Fibroblast of mammary gland (primary cell): Measurements from ENCODE around the gene LAMA3.
A peak's percentile ranks its signal among the peaks of the same experiment; 100 is the strongest.

Source experiments
- DNase-seq: peaks from one replicate; pipeline ENCODE4 v3.0.0-alpha.2; 2010; ENCODE audit warnings: low read depth
- H3K4me3 ChIP-seq: 2 replicates; pipeline ENCODE4 v1.5.1; 2011; ENCODE audit warnings: low read depth, mild to moderate bottlenecking, low read length, moderate library complexity; ENCODE audit not compliant: control insufficient read depth
- TF ChIP-seq, protein P1 (sequence below): conservative IDR thresholded peaks from 2 replicates; pipeline ENCODE4 v1.5.1; 2011; ENCODE audit warnings: low read depth, low read length, inconsistent platforms; ENCODE audit not compliant: control insufficient read depth, insufficient read depth

The LAMA3 gene

DNA sequence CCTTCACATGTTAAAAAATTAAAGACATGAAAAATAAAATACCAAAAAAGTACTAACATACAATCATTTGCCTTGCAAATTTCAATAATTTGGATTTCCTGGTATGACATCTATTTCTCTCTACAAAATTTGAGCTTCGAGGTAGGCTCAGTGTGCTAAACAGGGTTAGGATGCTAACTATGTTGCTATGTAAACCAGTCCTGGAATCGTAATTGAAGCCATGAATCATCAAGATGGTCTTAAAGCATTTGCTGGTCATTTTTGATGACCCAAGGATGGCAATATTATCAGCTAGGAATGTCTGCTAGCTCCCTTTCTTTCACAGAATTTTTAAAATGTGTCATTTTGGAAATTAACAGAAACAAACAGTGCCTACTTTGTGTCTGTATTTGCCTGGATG, 217.4 kb downstream of the LAMA3 start:
- H3K4me3 ChIP-seq, result no peak overlapping the region
- TF ChIP-seq, protein P1, sequence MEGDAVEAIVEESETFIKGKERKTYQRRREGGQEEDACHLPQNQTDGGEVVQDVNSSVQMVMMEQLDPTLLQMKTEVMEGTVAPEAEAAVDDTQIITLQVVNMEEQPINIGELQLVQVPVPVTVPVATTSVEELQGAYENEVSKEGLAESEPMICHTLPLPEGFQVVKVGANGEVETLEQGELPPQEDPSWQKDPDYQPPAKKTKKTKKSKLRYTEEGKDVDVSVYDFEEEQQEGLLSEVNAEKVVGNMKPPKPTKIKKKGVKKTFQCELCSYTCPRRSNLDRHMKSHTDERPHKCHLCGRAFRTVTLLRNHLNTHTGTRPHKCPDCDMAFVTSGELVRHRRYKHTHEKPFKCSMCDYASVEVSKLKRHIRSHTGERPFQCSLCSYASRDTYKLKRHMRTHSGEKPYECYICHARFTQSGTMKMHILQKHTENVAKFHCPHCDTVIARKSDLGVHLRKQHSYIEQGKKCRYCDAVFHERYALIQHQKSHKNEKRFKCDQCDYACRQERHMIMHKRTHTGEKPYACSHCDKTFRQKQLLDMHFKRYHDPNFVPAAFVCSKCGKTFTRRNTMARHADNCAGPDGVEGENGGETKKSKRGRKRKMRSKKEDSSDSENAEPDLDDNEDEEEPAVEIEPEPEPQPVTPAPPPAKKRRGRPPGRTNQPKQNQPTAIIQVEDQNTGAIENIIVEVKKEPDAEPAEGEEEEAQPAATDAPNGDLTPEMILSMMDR, result no peak
- no peak for DNase-seq

DNA sequence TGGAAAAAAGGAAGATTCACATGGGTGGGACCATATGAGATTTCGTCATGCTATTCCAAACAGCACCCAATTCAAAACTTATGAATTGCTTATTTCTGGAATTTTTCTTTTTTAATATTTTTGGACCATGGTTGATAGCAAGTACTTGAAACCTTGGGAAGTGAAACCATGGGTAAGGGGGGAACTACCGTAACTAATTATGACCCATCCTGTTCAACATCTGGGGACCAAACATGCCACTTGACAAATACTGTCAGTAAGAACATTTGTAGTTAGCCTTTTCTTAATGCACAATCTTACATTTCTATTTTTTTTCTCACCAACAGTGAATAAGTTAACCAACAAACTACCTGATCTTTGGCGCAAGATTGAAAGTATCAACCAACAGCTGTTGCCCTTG, 219.6 kb downstream of the LAMA3 start:
- no peak overlapping the region for H3K4me3 ChIP-seq
- TF ChIP-seq, protein P1, result no peak
- no peak for DNase-seq

DNA sequence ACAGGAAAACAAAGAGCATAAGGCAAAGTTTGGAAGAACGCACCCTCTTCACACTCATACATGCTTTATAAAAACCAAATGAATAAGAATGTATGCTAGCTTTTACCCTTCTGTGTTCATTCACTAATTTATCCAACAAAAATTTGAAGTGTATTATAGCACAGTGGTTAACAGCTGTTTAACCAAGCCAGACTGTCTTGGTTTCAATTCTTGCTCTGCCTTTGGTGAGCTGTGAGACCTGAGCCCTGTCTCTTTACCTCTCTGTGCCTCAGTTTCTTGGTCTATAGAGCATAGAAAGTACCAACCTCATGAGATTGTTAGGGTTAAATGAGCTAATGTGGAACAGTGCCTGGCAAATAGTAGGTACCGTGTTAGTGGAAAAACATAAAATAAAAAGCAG, 220.8 kb downstream of the LAMA3 start:
- no peak for DNase-seq
- TF ChIP-seq, protein P1, result no peak
- no peak overlapping the region for H3K4me3 ChIP-seq

DNA sequence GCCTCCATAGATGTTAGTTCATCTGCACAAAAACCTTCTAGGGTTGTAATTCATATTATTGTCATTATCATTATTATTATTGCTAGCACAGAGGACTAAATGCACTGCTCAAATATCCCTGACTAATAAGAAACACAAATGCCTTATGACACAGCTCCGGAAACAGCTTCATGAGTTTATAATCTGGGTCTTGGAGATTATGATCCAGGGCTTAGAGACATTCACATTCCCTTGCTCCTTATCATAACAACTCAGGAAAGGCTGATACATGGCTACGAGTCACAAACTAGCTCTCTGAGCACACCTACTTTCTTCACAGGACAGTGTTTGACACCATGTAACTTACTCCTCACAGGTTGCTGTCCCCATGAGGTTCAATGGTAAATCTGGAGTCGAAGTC, 223.1 kb downstream of the LAMA3 start:
- peak; percentile 16 for DNase-seq
- no peak overlapping the region for H3K4me3 ChIP-seq
- TF ChIP-seq, protein P1, result no peak

DNA sequence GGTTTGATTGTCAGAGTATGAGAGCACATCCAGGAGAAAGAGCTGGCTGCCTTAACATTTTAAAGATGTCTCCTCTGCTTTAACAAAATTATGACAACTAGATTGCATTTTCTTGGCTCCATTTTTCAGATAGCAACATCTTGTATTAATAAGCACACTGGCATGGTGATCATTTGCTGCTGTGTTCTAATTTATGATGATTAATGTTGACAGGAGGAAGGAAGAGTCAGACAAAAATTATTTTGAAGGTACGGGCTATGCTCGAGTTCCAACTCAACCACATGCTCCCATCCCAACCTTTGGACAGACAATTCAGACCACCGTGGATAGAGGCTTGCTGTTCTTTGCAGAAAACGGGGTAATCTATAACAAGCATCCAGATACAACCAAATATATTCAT, 227.1 kb downstream of the LAMA3 start:
- no peak overlapping the region for H3K4me3 ChIP-seq
- TF ChIP-seq, protein P1, result no peak
- DNase-seq, result peak; percentile 27

DNA sequence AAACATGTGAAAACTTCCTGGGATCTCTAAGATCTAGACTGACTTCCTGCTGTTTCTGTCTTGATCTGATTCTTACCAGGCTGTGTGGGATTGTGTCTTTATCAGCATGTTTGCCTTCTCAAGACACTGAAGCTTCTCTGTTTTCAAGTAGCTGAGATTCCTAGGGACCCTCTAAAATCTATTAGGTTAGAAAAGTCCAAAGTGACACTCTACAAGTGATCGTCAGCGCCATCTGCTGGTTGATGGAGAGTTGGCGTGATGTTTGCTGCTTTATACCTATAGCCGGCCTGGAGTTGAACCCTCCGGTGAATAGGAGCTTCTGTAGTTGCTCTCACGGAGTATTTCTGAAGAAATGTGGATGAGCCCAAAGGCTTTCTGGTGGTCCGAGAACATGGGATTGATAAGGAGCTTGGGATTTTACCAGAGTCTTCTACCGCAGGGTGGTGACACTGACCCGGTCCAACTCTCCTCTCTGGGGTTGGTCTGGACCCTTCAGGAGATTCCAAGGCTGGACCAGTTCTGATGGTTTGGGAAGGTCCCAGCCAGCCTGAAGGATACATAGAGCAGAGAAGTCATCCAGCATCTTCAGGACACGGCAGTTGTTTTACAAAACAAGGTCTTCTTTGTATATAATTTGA, 229.3 kb downstream of the LAMA3 start:
- no peak overlapping the region for H3K4me3 ChIP-seq
- DNase-seq, result peak; percentile 66
- TF ChIP-seq, protein P1, result peak; percentile 96

DNA sequence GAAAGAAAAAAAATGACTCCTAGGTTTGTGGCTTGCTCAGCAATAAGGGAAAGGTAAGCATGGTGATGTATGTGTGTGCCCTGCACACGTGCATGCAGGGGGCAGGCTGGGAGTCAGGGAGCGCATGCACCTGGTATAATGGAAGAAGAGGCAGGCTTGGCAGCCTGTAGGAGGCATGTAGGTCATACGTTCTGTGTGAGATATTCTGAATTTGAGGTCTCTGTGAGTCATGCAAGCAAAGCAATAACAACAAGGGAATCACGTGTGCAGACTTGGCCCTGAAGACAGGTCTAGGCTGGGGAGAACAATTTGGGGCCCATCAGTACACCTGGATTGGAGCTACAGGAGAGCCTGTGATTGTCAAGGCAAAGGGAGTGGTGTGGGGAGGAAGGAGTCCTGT, 230.8 kb downstream of the LAMA3 start:
- no peak overlapping the region for H3K4me3 ChIP-seq
- peak; percentile 42 for DNase-seq
- TF ChIP-seq, protein P1, result no peak
